GM19395 (cell line): ENCODE data around the gene DEFB131A.
"Not testable (repeated sequence)": the region's sequence is repeated elsewhere in the genome, so short reads cannot be mapped to it uniquely, and the experiment has no call there.

Experiments used
- ATAC-seq: cut with Tn5 transposase; IDR thresholded peaks from one replicate; pipeline ENCODE4 v1.9.1; 2021; ENCODE audit warnings: mild to moderate bottlenecking, moderate library complexity; ENCODE audit not compliant: unreplicated experiment

The DEFB131A gene

DNA sequence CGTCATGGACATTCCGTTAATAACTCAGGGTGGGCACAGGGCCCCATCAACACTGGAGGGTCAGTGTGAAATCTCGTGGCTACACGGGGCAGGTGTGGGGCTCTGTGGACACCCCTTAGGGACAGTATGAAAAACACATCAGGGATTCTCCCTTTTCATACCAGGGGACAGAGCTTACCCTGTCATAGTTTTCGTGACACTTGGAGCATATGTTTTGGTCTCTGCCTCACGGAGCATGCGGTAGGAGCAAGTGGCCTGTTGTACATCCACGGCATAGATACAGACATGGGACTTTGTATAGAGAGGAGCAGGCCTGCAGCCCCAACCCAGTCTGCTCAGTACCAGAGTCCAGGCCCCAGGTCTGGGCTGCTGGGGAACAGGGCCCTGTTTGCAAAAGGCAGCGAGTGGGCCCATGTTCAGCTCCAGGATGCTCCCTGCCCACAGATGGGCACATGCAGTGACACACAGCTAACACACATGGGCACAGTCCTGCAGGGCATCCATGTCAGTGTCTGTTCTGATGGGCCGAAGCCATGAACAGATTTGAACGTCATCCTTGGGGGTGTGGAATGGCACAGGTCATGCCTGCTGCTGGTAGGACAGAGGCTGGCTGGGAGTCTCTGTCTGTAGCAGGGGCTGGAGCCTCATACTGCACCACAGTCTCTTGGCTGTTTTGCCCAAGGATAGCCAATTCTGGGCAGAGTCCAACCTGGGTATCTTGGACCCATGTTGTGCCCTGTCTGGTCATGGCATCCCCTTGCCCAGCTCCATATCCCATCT is 50.2 kb downstream of the DEFB131A start:
- not testable (repeated sequence) for ATAC-seq

DNA sequence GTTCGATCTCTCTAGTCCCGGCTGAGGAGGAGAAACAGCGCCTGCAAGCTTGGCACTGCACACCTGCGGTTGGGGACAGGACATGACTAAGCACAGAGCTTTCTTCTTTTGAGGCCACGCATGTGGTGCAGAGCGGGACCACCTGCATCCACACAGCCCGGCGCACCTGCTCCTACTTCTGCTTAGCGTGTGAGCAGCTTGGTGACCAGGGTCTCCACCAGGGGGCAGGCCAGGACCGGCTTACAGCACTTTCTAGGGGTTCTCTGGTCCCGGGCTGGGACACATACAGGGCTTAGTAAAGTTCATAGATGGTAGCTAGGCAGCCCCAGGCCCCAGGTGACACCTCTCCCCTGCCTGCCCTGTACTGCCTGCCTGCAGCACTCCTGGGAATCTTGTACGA is 51.2 kb downstream of the DEFB131A start:
- not testable (repeated sequence) for ATAC-seq

GRCh38 chr4:9497575-9498467 is 53.6 kb downstream of the DEFB131A start:
- not testable (repeated sequence) for ATAC-seq

GRCh38 chr4:9498468-9499040 is 54.3 kb downstream of the DEFB131A start:
- ATAC-seq, result not testable (repeated sequence)

DNA sequence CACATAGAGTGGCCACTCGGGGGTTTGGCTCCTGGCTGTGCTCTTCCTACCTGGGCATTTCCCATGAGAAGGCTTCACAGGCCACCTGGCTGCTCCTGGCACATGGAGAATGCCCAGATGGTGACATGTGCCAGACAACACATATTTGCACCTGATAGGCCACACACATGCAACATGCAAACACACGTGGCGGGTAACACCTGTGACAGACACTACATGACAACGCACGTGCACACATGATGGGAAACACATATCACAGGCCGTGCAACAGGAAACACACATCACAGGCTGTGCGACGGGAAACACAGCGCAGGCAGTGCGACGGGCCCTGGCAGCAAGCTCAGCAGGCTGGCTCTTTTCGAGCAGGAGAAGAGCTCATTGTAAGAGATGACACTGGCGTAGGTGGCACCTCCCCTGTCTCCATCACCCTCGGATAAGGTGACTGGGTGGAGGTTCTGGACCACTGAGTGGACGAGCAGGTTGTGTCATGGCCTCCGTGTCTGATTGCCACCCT is 55.8 kb downstream of the DEFB131A start:
- not testable (repeated sequence) for ATAC-seq
